GM21381 (cell line): ENCODE data around the gene CORO2B.

Experiments
- ATAC-seq: cut with Tn5 transposase; IDR thresholded peaks from one replicate; pipeline ENCODE4 v1.9.1; 2021; ENCODE audit warnings: mild to moderate bottlenecking, moderate library complexity; ENCODE audit not compliant: unreplicated experiment

CORO2B gene

DNA sequence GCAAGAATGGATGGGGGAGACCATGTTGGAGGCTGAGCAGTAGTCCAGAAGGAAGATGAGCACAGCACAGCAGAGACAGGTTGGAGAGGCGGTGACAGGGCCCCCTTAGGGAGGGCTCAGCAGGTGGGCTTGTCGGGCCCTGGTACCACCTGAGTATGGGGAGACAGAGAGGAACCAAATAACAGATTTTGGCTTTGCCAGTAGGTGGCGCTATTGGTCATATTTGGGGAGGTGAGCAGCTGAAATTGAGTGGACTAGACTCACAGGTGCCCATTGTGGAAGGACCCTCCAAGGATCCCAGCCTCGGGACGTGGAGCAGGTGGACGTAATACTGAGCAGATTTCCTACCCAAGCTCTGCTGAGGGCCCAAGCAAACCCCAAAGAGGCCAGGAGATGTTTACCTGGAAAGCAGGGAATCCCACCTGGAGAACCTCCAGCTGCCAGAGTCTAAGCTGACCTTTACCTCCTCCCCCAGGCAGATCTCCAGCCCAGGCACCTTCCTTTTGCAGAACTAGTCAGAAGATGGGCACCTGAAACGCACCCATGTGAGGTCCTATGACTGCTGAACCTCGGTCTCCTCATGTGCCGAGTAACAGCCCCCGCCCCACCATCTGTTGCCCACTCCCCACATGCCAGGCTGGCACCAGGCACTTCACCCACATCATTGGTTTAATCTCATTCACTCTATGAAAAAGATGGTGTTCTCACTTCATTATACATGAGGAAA, 24.6 kb upstream of the CORO2B start:
- no peak for ATAC-seq

DNA sequence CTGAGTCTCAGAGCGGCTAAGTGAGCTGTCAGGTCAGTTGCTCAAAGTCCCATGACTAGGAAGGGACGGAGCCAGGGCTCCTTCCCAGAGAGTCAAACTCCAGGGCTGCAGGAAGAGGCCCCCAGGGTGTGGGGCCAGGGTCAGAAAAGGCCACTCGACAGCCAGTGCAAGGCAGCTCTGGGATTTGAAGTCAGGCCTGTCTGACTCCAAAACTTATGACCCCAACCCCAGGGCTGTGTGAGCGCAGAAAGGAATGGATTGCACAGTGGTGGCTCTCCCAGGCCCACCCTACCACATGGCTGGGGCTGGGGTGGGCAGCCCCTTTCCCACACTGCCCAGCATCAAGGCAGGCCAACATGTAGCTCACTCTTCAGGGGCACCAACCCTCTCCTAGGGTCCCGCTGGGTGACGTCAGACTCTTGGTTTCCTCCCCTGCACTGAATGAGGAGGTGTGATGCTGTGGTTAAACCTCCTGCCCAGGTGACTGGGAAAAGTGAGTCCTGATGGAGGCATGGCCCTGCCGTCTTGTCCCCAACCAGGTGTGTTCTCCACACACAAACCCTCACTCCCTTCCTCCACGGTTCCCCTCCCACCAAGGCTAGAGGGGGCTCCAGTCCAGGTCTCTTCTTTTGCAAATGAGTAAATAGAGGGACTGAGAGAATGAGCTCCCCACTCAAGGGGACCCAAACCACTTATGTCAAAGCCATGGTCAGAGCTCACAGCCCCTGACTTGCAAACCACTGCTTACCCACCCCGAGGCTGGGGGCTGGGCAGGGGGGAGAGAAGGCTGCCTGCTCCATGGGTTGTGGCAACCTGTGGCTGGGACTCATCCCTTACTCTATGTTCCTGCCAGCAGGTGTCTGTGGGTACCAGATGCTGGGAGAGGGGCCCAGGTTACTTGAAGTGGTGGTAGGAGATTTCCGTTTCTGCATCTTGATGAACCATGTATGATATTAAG, 23.8 kb upstream of the CORO2B start:
- no peak for ATAC-seq

DNA sequence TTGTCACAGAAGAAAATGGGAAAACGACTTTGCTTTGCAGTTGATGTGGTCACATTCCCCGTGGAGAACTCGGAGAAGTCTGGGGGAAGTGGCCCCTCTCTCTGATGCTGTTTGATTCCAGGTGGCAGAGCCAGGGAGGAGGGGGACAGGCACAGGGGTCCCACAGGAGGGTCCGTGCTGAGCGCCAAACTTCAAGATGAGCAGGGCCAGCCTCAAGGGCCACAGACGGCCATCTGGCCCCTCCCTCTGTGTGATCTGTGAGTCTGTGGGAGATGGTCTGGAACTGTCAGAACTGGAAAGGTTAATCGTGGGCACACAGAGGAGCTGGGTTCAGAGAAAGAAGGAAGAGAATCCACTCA, 23.1 kb upstream of the CORO2B start:
- ATAC-seq: no peak

DNA sequence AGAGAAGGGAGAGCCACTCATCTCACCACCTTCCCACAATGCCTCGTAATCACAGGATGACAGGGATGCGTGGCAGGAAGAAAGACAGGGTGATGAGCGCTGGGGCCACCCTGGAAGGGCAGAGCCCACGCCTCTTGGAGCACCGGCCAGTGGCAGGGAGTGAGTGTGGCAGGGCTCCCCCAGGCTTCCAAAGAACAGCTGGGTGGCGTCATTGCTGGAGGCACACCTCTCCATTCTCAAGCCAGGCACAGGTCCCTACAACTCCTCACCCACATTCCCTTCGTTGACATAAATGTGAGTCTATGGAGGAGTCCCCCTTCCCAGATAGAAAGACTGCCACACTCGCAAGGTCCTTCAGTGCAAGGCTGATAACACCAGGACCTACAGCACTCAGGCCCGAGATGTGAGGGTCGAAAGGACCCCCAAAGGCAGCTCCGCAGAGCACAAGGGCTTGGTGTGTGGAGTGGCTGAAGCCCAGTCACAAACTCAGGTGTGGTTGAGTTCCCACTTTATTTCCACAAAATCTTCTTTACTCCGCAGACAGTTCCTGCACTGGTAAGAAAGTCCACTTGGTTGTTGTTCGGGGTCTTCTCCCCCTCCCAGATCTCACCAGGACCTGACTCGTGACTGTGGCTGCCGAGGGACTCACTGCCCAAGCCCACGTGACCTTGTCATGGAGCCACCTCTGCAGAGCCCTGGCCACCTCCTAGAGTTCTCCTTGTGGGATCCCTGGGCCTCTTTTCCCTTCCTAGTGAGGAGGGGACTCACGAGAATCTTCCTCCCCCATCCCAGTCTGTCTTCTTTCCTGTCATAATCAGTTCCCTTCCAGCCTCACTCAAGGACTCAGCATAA, 22.4 kb upstream of the CORO2B start:
- no peak for ATAC-seq

DNA sequence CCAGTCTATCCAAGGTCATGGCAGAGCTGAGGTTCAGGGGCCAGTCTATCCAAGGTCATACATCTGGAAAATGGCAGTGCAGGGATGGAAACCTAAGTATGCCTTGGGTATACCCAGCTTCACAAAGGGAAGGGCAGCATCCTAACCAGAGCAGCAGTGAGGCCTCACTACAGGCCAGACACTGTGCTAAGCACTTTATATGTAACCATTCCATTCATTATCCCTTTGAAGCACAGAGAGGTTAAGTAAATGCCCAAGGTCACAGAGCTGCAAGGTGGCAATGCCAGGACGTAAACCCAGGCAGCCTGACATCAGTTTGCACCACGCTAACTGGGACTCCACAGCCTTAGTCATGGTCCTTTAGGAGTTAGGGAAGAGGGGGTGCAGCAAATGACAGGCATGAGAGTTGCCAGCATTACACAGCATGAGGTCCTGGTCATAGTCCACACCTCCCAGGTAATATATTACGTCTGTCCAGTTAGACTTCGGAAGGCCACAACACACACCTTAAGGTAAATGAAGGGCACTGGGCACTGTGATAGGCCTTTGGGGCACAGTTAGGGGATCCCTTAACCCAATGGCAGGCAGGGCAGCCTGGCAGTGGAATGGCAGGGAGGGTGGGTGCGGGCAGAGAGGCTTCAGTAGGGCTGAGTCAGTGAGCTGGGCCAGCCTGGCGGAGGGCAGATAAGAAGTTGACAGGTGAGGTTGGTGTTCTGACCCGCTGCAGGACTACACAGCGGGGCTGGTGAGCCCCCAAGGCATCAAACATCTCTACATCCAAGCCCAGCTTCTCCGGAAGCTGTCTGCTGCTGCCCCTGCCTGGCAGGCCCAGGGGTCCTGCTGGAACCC, 21.1 kb upstream of the CORO2B start:
- ATAC-seq: no peak

DNA sequence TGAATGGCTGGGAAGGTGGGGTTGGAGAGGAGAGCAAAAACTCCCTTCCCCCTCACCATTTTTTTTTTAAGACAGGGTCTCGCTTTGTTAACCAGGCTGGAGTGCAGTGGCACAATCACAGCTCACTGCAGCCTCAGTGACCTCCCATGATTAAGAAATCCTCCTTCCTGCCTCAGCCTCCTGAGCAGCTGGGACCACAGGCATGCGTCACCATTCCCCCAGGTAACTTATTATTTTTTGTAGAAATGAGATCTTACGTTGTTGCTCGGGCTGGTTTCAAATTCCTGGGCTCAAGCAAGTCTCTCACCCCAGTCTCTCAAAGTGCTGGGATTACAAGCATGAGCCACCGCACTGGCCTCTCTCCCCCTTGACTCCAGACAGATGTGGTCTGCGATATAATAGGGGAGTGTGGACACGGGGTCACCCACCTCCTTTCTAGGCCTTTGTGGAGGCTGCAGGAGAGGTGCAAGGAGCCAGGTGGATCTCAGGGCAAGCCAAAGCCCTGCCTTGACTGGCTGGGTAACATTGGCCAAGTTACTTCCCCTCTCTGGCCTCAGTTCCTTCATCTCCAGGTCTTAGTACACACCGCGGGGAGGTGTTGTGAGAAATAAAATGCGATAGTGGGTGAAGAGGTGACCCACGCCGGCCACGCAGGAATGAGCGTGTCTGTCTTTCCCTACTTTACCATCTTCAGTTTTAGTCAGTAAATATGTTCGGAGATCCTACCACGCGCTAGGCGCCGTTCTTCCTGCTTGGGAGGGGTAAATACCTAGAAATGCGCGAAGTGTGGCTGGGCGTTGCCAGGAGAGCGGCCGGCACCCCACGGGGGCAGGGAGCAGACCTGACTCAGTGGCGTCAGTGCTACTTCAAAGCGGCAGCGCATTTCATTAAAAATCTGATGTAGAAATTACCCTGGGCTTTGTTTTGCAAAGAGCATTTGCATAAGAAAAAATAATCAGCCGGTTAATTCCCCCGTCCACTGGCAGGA, 20.2 kb upstream of the CORO2B start:
- ATAC-seq: no peak

DNA sequence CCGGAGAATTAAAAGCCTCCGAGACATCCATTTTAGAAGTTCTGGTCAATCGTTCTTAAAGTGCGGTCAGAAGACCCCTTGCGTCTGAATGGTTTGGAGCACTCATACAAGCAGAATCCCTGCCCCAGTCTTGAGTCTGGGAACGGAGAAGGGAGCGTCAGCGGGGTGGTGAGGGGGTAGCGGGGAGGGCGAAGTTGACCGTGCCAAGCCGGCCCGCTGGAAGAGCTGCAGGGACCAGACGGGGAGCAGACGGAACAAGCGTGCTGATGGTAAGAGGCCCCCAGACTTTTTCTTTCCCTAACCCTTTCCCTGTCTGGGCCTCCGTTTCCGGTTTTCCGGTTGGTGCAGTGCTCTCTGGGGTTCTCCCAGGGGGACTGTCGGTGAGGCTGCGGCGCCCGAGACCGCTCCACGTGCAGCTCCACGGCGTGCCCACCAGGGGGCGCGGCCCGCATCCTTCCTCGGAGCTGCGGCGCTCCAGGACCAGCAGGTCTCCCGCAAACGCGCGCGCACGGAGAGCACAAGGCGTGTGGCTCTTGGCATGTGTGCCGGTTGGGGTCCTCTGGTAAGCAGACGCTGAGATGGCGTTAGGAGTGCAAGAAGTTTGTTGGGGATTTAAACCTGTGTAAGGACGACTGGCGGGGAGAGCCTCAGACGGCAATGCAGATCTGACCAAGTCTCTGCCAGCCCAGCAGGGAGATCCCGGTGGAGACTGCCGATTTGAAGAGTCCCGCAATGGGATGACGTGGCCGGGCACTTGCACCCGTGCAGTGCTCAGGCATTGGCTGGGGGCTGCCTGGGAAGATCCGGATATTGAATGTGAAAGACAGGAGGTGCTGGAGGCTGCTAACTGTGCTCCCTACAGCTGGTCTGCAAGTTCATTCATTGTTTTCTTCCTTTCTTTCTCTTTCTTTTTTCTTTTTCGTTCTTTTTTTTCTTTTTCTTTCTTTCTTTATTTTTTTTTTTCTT, 19.2 kb upstream of the CORO2B start:
- ATAC-seq: no peak

DNA sequence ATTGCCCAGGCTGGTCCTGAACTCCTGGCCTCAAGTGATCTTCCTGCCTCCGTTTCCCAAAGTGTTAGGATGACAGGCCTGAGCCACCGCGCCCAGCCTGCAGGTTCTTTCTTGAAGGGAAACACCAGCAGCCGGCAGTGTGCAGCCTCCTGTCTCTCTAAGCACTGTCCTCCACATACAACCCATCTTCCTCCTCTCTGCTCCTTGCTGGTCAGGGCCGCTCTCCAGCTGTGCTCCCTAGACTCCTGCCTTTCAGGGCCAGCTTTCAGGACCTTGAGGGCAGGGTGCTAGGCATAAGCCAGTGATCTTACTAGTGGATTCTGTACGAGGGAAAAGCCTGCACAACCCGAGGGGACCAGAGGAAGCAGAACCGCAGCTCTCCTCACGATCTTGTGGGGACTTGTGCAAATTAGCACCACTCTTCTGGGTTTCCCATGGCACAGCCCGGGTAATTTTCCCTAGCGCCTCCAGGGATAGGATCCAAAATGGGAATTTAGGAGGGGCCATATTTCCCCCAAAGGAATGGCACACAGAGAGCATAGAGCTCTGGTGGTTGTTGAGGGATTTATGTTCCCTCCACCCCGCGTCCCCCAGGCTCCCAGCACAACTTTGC, 18.2 kb upstream of the CORO2B start:
- no peak for ATAC-seq

DNA sequence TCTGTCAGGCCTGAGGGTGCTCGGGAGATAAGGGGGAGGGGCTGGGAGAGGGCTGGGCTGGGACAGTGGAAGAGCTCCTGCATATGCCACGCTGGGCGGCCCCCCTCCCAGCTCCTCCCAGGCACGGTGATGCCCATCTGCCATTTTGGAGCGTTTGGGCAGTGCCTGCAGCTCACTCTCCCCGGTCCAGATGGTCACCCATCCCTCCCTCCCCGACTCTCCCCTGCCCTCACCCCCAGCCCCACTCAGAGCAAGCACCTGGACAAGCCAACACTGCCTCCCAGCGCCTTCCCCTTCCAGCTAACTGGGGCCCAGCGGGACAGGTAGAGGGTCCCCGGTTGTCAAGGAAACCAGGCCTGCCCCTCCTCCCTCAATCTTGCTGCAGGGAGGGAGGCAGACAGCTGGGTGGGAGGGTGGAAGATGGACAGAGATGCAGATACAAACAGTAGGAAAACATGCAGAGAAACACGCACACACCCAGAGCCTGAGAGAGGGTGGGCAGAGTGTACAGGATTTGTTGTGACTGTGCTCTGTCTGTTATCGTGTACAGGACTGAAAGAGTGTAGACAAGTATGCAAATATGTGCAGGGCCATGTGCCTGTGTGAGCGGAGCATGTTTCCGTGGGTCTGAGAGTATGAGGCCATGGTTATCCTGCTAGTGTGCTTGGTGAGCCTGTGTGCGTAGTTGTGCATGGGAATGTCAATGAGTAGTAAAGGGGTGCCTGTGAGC, 17.5 kb upstream of the CORO2B start:
- no peak for ATAC-seq

DNA sequence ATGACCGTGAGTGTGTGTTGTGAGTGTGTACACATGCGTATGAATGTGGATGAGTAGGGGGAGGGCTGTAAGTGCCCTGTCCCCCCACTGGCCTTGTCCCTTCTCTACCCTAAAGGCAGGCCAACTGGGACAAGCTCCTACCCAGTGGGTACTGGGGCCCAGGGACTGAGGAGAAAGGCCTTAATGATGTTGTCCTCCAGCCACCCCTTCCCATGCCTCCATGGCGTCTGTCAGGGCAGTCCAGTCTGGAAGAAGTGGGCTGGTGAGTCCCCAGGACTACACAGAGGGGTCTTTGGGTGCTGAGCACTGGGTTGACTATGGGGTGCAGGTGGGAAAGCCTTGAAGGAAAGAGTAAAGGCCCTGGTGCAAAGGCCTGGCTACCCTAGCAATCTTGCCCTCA, 16.9 kb upstream of the CORO2B start:
- ATAC-seq: no peak

DNA sequence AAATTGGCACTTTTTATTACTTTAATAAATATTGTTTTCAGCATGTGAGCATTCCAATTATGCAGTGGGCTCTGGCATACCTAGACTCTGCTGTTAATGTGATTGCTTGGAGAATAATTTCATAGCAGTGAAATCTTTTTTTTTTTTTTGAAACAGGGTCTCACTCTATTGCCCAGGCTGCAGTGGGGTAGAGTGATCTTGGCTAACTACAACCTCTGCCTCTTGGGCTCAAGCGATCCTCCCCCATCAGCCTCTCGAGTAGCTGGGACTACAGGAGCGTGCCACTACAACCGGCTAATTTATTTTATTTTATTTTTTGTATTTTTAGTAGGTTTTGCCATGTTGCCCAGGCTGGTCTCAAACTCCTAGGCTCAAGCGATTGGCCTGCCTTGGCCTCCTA, 14.6 kb upstream of the CORO2B start:
- no peak for ATAC-seq

DNA sequence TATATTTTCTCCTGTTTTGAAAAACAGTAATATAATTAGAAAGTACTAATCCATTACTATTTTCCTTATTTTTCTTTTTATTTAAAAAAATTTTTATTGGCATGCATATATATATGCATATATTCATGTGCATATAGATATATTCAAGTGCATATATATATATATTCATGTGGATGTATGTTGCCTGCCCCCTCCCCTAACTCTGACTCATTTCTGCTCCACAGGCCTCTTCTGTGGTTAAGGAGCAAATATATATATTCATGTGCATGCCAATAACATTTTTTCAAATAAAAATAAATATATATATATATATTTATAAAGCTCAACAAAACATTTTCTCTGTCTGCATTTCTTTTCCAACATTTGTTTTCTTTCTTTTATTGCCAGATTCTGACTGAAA, 13.6 kb upstream of the CORO2B start:
- ATAC-seq: no peak

DNA sequence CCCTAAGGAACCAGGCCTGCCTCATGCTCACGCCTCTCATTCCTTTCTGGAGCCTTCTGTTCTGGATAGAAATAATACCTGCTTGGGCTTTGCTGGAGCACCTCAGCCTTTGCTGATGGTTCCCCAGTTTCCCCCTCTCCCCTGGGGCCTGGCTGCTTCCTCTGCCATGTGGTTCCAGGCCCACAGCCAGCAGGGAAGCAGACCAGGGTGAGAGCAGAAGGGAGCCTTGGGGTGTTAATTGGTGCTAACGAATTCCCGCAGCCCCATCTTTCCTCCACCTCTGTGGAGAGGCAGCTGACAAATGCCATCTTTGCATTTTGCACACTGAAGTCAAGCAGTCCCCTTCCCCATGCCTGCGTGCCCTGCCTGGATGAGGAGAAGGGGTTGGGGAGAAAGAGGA, 13.1 kb upstream of the CORO2B start:
- no peak for ATAC-seq

DNA sequence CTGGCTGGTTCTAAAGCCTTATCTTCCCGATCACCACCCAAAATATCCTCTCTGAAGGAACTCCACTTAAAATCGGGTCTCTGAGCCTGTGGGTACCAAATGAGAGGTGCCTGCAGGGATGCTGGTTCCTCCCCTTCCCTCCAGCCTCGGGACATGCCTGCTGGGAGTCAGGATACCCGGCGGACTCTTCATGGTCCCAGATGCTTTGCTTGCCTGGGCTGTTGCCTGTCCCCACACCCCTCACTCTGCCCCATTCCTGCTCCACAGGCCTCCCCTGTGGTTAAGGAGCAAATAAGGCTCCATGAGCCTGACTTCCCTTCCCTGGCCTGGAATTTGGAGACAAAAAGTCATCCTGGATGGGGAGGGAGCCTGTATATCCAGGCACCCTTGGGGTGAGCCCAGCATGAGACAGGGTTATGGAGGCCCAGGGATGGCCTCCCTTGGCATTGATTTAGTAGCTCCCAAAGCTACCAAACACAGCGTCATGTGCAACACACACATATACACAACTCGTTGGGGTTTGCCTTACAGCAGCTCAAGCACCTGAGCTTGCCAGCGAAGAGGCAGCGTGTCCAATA, 12.3 kb upstream of the CORO2B start:
- no peak for ATAC-seq

DNA sequence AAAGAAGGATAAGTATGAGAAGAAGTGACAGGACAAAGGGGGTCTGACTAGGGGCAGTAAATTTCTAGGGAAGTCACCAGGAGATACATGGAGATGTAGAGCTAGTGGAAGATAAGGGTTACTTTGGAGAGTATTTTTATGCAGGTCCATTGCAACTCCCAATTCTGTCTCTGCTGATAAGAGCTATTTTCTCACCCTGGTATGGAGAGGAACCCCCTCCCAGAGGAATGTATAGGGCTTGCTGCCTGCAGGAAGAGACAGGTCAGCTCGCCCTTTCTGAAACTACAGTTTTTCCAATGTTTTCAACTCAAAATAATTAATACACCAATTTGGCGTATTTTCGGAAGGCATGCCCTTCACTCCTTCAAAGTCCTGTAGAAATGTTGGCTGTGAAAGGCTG, 11.4 kb upstream of the CORO2B start:
- ATAC-seq: no peak

DNA sequence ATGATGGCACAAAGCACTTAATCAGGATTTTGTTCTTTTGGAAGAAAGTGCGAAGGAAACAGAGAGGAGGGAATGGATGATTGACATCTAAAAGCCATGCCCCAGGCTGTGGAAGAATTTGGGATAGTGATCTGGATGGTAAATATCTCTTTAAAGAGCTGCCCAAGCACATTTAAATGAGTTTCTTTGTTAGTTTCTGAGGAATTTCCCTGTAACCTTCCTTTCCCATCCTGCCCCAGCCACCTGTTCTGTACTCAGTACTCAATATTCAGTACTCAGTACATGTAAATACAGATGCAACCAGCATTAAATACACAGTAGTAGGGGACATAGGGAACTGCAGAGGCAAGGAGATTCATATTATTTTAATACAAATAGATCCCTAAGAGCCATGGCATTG, 7.8 kb upstream of the CORO2B start:
- no peak for ATAC-seq

DNA sequence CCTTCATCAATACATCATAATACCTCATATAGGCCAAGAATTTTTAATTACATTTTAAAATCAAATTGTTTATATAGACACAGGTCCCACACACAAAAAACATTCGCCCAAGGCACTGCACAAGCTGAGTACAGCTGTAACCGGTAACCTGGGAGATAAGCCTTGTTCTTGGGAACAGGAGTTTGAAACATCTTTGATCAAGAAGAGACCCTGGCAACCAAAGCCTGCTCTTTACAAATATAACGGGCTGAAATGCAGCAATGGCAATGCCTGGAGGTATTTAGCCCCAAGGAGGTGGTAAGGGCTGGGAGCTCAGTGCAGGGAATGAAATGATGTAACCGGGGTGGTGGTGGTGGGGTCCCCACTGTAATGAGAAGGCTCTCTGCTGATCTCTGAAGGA, 7.2 kb upstream of the CORO2B start:
- no peak for ATAC-seq
